Raji (cell line): ENCODE measurements around the gene IPO11.

Experiments
- POLR2A ChIP-seq: IDR thresholded peaks from 2 replicates; pipeline ENCODE4 v1.6.1; 2011; ENCODE audit warnings: low read depth, low read length, control low read depth; ENCODE audit not compliant: insufficient read depth

IPO11 gene

GRCh38 chr5:62593331-62593730 lies 180.8 kb downstream of the IPO11 start:
- no peak for TF ChIP-seq POLR2A

- TF ChIP-seq POLR2A = no peak
These were observed 181.9 kb downstream of the IPO11 start for GRCh38 chr5:62594364-62594984.

- TF ChIP-seq POLR2A = no peak
These were observed 183.5 kb downstream of the IPO11 start for GRCh38 chr5:62596096-62596495.

DNA sequence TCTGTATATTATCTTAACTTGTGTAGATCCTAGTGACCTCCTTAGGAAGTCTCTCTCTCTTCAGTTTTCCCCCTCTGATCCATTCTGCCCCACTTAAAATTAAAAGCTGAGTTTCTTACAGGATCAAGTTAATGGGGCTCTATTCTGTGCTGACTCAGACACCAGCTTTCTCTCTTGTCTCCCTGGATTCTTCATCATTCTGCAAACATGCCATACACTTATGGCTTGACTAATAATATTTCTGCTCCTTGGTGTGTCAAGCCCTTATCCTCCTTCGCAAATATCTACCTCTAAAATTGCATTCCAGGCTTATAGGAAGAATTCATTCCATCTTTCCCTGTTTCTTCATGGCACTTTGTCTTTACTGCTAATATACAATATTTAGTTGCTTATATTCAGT lies 184.1 kb downstream of the IPO11 start:
- no peak for TF ChIP-seq POLR2A

DNA sequence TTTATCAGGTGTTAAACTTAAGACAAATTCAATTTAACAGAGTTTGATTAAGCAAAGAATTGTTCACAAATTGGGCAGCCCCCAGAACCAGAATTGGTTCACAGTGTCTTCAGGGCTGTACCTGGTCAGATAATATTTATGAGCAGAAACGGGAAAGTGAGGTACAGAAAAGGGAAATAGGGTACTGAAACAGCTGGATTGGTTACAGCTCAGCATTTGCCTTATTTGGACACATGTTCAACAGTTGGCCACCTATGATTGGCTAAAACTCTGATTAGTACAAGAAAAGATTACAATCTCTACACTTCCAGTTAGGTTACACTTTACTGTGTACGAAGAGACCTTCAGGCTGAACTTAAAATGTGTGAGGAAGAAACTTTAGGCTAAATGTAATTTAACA lies 184.8 kb downstream of the IPO11 start:
- TF ChIP-seq POLR2A = no peak

DNA sequence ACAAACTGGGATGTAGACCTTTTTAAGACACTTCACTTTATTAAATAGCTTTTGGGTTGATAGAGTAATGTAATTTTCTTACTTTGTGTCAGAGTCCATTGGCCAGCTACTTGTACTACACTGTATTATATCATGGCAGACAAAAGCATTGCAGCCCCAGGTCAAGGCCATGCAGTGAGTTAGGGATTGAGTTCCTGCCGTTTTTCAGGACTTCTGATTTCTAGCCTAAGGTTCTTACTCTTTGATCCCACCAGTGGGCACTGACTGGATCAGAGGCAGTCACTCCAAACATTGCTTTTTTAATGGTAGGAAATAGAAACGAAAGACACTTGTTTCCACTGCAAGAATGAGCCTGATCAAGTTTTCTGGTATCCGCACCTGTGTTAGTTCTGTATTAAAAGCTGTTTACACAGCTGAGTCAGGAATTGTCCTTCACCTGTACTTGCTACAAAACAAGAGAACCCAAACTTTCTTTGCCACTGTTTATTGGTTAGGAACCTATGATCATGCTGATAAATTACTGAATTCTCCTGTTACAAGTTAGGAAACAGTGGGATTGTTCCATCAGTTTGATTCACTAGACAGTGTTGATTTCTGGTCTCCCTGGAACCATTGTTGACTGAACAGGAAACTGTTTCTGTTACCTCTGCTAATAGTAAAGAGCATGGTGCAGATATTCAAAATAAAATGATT lies 188.1 kb downstream of the IPO11 start:
- TF ChIP-seq POLR2A = no peak

- TF ChIP-seq POLR2A = no peak
These were observed 191.4 kb downstream of the IPO11 start for GRCh38 chr5:62603934-62604333.

DNA sequence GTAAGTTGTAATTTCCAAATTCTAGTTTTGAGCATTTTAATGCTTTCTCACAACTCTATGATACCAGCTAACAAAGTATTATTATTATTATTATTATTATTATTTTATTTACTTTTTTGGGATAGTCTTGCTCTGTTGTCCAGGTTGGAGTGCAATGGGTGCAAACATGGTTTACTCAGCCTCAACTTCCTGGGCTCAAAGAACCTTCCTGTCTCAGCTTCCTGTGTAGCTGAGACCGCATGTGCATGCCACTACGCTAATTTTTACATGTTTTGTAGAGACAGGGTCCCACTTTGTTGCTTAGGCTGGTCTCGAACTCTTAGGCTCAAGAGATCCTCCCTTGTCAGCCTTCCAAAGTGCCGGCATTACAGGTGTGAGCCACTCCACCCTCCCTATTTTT lies 193.1 kb downstream of the IPO11 start:
- TF ChIP-seq POLR2A = no peak

DNA sequence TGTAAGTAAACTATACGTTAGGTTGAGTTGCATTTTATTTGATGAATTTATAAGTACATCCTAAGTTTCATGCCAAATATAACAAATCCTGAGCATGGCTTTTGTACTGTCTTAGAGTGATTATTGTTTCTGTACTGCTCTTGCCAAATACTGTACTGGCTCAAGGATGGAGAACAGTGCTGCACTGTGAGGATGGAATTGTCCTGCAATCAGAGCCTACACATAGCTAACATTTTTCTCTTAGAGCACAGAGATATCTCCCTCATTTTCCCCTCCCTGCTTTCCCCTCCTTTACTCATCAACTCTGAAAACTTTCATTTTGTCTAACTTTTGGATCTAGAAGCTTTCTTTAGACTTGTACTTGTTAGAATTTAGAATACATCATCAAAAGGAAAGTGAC lies 194.3 kb downstream of the IPO11 start:
- TF ChIP-seq POLR2A = no peak

- TF ChIP-seq POLR2A = no peak
These were observed 195.1 kb downstream of the IPO11 start for GRCh38 chr5:62607615-62608014.

DNA sequence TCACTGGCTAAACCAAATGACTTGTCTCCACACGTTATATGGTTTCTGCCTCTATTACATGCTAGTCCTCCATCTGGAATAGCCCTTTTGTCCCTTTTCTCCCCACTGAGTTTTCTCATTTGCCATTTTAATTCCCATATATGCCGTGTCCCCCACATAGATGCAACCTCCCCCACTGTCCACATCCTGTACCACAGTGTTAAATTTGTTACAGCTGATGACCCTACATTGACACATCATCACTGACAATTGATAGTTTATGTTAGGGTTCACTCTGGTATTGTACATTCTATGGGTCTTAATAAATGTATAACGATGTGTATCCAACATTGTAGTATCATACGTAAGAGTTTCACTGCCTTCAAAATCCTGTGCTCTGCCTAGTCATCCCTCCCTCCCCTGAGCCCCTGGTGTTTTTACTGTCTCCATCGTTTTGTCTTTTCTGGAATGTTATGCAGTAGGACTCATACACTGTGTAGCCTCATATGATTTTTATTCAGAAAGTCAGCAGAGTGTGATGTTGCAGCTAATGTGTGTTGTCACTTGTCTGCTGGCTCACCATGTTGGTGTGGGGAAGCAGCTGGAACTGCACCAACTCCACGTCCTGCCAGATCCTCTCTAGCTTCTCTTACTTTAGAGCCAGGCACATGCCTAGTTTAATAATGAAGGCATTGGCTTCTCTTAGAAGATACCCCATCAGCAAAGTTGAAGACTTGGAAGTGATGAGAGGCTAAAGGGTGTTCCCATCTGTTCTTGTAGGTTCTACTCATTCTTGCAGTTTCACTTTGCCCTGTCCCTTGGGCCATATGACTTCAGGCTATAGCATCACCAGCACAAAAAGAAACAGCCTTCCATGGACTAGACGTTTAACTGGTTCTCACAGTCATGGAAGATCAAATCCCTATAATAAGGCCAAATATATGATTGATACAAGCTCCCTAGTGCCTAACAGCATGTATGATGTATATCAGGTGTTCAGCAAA lies 196.3 kb downstream of the IPO11 start:
- TF ChIP-seq POLR2A = no peak

GRCh38 chr5:62614355-62614754 lies 201.8 kb downstream of the IPO11 start:
- no peak for TF ChIP-seq POLR2A

DNA sequence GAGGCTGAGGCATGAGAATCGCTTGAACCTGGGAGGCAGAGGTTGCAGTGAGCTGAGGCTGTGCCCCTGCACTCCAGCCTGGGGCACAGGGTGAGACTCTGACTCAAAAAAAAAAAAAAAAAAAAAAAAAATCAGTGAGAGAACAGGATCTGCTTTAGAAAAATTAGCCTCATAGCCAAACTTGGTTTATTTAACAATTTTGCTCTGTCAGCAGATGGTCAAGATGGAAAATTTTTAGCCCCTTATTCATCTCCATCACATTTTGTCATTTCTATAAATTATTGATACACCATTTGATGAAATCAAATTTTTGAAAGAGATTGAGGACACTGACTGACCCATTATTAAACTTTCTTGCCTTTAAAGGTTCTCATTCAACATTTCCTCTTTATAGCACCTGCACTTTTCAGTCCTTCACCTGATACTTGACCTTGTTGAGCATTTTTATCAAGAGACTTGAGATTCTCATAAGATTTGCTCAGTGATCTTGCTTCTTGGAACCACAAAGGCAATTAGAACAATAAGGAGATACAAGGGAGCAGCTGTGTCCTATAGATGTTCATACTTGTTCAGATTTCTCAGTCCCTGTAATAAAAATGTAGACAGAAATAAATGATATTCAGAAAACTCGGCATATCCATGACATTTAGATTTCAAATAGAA lies 204.2 kb downstream of the IPO11 start:
- TF ChIP-seq POLR2A = no peak

DNA sequence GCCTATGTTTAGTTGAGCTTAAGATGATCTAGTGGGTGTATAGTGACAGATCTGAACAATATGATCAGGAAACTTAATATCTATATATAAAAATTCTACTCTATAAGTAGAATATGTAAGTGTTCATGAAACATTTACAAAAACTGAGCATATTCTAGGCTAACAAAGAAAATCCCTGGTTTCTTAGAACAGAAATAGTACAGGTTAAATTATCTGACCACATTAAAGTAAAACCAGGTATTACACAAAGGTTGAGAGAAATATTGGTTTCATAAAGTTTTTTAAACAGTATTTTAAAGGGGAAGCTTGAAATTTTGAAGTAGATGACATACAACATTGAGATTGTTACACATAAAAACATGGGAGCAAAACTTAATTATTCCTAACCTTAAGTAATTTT lies 205.4 kb downstream of the IPO11 start:
- TF ChIP-seq POLR2A = no peak

DNA sequence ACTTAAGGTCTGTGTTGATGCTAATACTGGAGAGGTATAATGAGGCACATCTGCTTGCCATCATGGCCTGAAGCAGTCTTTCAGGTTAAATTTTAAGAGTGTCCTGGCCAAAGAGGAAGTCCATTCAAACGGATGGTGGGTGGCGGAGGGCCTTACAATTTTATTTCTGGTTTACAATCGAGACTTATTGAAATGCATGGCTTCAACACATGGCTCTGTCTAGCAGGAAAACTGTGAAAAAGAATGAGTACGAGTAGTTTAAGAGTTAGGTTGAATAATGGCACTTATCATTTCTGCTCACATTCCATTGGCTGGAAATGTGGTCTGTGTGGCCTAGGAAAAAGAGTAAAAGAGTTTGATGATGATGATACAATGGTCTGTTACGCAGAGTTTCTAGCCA lies 208.2 kb downstream of the IPO11 start:
- TF ChIP-seq POLR2A = no peak

DNA sequence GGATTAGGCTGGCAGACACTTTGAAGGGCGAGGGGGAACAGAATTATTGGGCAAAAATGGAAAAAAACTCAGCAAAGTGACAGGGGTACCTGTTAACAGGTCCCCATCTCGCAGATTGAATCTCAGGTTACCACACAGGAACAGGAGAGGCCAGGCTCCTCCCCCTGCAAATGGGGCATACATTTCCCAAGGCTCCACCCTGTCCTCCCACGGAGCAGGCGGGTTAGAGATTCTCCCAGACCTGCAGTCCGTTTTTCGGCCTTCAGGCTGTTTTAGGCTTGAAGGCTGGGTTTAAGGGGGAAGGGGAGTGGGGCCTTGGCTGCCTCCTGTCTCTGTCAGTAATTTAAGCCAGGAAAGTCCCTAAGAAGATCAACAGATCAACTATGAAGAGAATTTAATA lies 208.7 kb downstream of the IPO11 start:
- TF ChIP-seq POLR2A = no peak

DNA sequence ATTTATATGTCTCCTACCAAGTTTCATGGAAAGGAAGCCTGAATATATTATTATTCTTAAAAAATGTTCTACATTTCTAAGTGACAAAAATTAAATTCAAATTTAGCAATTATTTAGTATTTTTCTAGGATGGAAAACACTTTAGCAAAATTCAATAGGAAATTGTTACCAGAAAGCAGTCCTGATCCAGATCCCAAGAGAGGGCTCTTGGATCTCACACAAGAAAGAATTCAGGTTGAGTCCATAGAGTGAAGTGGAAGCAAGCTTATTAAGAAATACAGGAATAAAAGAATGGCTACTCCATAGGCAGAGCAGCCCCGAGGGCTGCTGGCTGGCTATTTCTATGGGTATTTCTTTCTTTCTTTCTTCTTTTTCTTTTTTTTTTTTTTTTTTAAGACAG lies 210.7 kb downstream of the IPO11 start:
- no peak for TF ChIP-seq POLR2A
